Natural killer cell (primary cell): ENCODE data around the gene CCDC97. TPM values are rescaled to one million over a fixed set of nuclear protein-coding genes. Genes with fewer than 3 reads are reported as not detected.

Source experiments
- ATAC-seq, 3 donors: fragments of 150-1000 bp in 2 of 3; fragments of 200-7000 bp in 1 of 3; cut with Tn5 transposase; 1 replicate in 1 of 3; 2 replicates in 2 of 3; pipeline ENCODE4 v1.10.0; 2021; ENCODE audit warnings: mild to moderate bottlenecking in 2 of 3, moderate library complexity in 2 of 3
- DNase-seq, 2 donors: peaks; one replicate each; pipeline versions ENCODE4 v3.0.0 to v3.0.0-alpha.2; 2013 to 2021; ENCODE audit warnings: mixed read lengths in 1 of 2
- H3K27ac ChIP-seq: one replicate; pipeline ENCODE4 v1.5.1; 2013; ENCODE audit warnings: mild to moderate bottlenecking, low read length
- H3K27me3 ChIP-seq: one replicate; pipeline ENCODE4 v1.6.1; 2013; ENCODE audit warnings: low read length; ENCODE audit not compliant: control insufficient read depth, insufficient read depth
- H3K36me3 ChIP-seq: one replicate; pipeline ENCODE4 v1.6.1; 2013; ENCODE audit warnings: low read length; ENCODE audit not compliant: control insufficient read depth, insufficient read depth
- H3K4me1 ChIP-seq: one replicate; pipeline ENCODE4 v1.6.1; 2013; ENCODE audit warnings: low read length; ENCODE audit not compliant: control insufficient read depth, insufficient read depth
- H3K4me3 ChIP-seq: one replicate; pipeline ENCODE4 v1.5.1; 2013; ENCODE audit warnings: low read length
- H3K9me3 ChIP-seq: one replicate; pipeline ENCODE4 v1.6.1; 2013; ENCODE audit warnings: low read length; ENCODE audit not compliant: control insufficient read depth, insufficient read depth
- H3K27ac Mint-ChIP-seq, 2 donors: one replicate each; pipeline ENCODE4 v1.8.0; 2022; ENCODE audit warnings: mild to moderate bottlenecking in 2 of 2, mixed read lengths in 2 of 2, moderate library complexity in 1 of 2
- H3K27me3 Mint-ChIP-seq, 2 donors: one replicate each; pipeline ENCODE4 v1.8.0; 2022; ENCODE audit warnings: low read depth in 2 of 2, mixed read lengths in 2 of 2
- H3K36me3 Mint-ChIP-seq: one replicate; pipeline ENCODE4 v1.8.0; 2022; ENCODE audit warnings: mixed read lengths
- H3K4me1 Mint-ChIP-seq, 2 donors: one replicate each; pipeline ENCODE4 v1.8.0; 2022; ENCODE audit warnings: mixed read lengths in 2 of 2
- H3K4me3 Mint-ChIP-seq: one replicate; pipeline ENCODE4 v1.8.0; 2022; ENCODE audit warnings: mild to moderate bottlenecking, moderate library complexity, mixed read lengths
- H3K9me3 Mint-ChIP-seq, 2 donors: one replicate each; pipeline ENCODE4 v1.8.0; 2022; ENCODE audit warnings: mixed read lengths in 2 of 2
- CTCF ChIP-seq: fragments of 200-600 bp; IDR thresholded peaks from one replicate; pipeline ENCODE4 v1.8.0; 2022; ENCODE audit warnings: antibody characterized with exemption
- WGBS: methylation state at CpG from one replicate; pipeline ENCODE4 v1.1.7; 2013; ENCODE audit warnings: missing lambda C conversion rate; ENCODE audit not compliant: insufficient coverage; 5-methylcytosine and 5-hydroxymethylcytosine counted together
- intact Hi-C: fragments of 100-400 bp; cut with micrococcal nuclease; formaldehyde crosslinking; loops from one replicate; pipeline ENCODE4 v1.14.2; 2022
- total RNA-seq, 4 donors: library from RNA; stranded (reverse); fragments of 120-200 nt in 1 of 4; gene quantifications; one replicate each; pipeline versions ENCODE4 v1.2.3 to v1.2.4, GENCODE V29; 2013 to 2022

CCDC97 gene
- total RNA-seq, 3 donors from 2014 or later (not counting 1 experiment from before 2014, with no cell fraction given), result 41.1 to 44.3 (median 44.0) TPM

- H3K4me3 ChIP-seq, result no peak overlapping the region
- peaks cover 12% of the 10 kb centered on the region for H3K36me3 Mint-ChIP-seq
- H3K27ac Mint-ChIP-seq, result peak overlapping the region in 1 of 2 donors; percentile 100
- 96% methylated on average over 2 of the region's 2 CpGs for WGBS
- H3K9me3 Mint-ChIP-seq, result no peaks in the 10 kb centered on the region
- intact Hi-C loops, result no loop called here
- H3K4me3 Mint-ChIP-seq, result no peak overlapping the region
- H3K27me3 Mint-ChIP-seq, result no peaks in the 10 kb centered on the region
- ATAC-seq (no peak), DNase-seq (no peak)
- peaks cover 34 to 38% of the 10 kb centered on the region in 2 donors for H3K4me1 Mint-ChIP-seq
- peaks cover 61% of the 10 kb centered on the region for H3K36me3 ChIP-seq
- no peaks in the 10 kb centered on the region for H3K9me3 ChIP-seq
- peaks cover 27% of the 10 kb centered on the region for H3K4me1 ChIP-seq
- H3K27ac ChIP-seq, result no peak overlapping the region
- H3K27me3 ChIP-seq, result no peaks in the 10 kb centered on the region
- TF ChIP-seq CTCF, result no peak
These were observed 40.9 kb upstream of the CCDC97 start for GRCh38 chr19:41269055-41269454.

- intact Hi-C loops, result no loop called here
- 96% methylated on average over 5 of the region's 5 CpGs for WGBS
These were observed 40.4 kb upstream of the CCDC97 start for GRCh38 chr19:41269571-41269970.

GRCh38 chr19:41273076-41273475 is 36.9 kb upstream of the CCDC97 start:
- H3K27ac Mint-ChIP-seq, result peak overlapping the region; percentile 40 to 56

More at GRCh38 chr19:41269571-41269970, 40.4 kb upstream of the CCDC97 start:
- no peak for TF ChIP-seq CTCF
- Histone ChIP-seq H3K4me1 (peaks cover 27% of the 10 kb centered on the region), H3K4me3 (no peak overlapping the region), H3K36me3 (peaks cover 66% of the 10 kb centered on the region), H3K27me3 (no peaks in the 10 kb centered on the region), H3K27ac (no peak overlapping the region), H3K9me3 (no peaks in the 10 kb centered on the region)
- Mint-ChIP-seq H3K36me3 (peaks cover 15% of the 10 kb centered on the region), H3K9me3 (no peaks in the 10 kb centered on the region), H3K4me1 (peaks cover 29 to 35% of the 10 kb centered on the region in 2 donors), H3K27ac (peak overlapping the region in 1 of 2 donors; percentile 100), H3K4me3 (no peak overlapping the region), H3K27me3 (no peaks in the 10 kb centered on the region)
- ATAC-seq, result no peak
- no peak for DNase-seq

More at GRCh38 chr19:41273076-41273475, 36.9 kb upstream of the CCDC97 start:
- Histone ChIP-seq H3K4me1 (no peaks in the 10 kb centered on the region), H3K9me3 (no peaks in the 10 kb centered on the region), H3K27me3 (no peaks in the 10 kb centered on the region), H3K36me3 (peaks cover 88% of the 10 kb centered on the region), H3K27ac (no peak overlapping the region), H3K4me3 (no peak overlapping the region)
- Mint-ChIP-seq H3K36me3 (peaks cover 22% of the 10 kb centered on the region), H3K9me3 (no peaks in the 10 kb centered on the region), H3K4me3 (no peak overlapping the region), H3K27me3 (no peaks in the 10 kb centered on the region), H3K4me1 (peaks cover 0 to 6% of the 10 kb centered on the region in 2 donors)
- ATAC-seq, result no peak
- intact Hi-C loops, result no loop called here
- TF ChIP-seq CTCF, result no peak
- 95% methylated on average over 6 of the region's 6 CpGs for WGBS
- no peak for DNase-seq
